ENCODE measurements around the gene CDK6. TPM values are rescaled to one million over a fixed set of nuclear protein-coding genes. Genes with fewer than 3 reads are reported as not detected.

CDK6 gene
- total and polyA plus RNA-seq, 10 of the 15 experiments (the other 5 are each of a cell fraction or from before 2014, with no cell fraction given) = 8.0 to 118 (median 45.8) TPM

DNA sequence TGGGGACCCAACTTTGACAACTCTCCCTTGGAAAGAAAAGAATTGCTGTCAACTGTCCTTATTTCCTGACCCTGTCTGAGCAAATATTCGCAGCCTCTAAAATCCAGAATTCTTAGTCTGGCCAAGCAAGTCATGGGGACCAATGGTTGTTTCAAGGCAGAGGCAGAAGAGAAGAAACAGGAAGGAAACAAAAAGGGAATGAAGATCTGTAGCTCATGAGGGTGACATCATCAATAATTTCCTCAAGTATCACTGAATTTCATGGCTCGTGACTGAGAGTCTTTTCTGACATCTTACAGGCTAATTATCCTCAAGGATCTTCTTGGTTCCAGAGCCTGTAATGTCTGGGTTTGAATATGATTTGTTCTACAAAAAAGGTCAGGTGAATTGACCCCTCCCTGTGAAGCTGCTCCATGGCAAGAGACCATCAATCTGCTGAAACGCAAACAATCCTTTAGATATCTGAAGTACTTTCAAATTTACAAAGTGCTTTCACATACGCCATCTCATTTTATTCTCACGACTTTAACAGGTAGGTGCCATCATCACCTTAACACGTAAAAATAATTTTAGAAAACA, 5.8 kb downstream of the CDK6 start:
- RAD21 ChIA-PET (ENCODE audit: unreplicated experiment) = interaction anchor here (1.1 to 8.3 kb wide), 10 partner anchors 9 to 302 kb away, joined by 4 to 124 read pairs (median 14); partner anchors contain the start of genes PEX1 and RBM48
- 17% methylated on average over 6 of the region's 6 CpGs for WGBS (ENCODE audit: insufficient coverage, insufficient replicate concordance, low lambda C conversion rate, missing lambda C conversion rate)
- H2AFZ ChIP-seq (ENCODE audit: control insufficient read depth, low read depth, low read length) = no peak overlapping the region
- peak overlapping the region; percentile 92 for H3K4me2 ChIP-seq (ENCODE audit: control insufficient read depth, insufficient read depth)
- peaks cover 5% of the 10 kb centered on the region for H3K4me1 ChIP-seq (ENCODE audit: control insufficient read depth, insufficient read depth, low read length)
- no TSS peak for BruUV-seq (replicated peaks)
- DNase-seq (ENCODE audit: low read depth, low spot score) (no peak), ATAC-seq (no peak), FAIRE-seq (peak; percentile 52)
- peak; percentile 48; the same call in 1 of the 2 replicates for TF ChIP-seq POLR2AphosphoS5 (IDR thresholded peaks at IDR 0.05; ENCODE audit: low read length)
- peak; percentile 54; the same call in 1 of the 2 replicates for TF ChIP-seq NR2F1 (conservative IDR thresholded peaks at IDR 0.05)
- 0 out of 2 replicates have a peak, but pooled peaks have one; percentile 26 for TF ChIP-seq NBN (IDR thresholded peaks at IDR 0.05)
- peak; percentile 91 for TF ChIP-seq ATF7 (IDR thresholded peaks at IDR 0.05; ENCODE audit: low read depth)
- TF ChIP-seq RAD21 (IDR thresholded peaks at IDR 0.05; ENCODE audit: insufficient read depth, low read depth, low read length) = no peak
- peak overlapping the region; percentile 91 for H3K27ac ChIP-seq (ENCODE audit: control insufficient read depth, insufficient read depth)
- no peaks in the 10 kb centered on the region for H4K20me1 ChIP-seq (ENCODE audit: control insufficient read depth, insufficient read depth)
- H3K9me3 ChIP-seq (replicated peaks; ENCODE audit: control insufficient read depth, insufficient read depth, low read length) = no peaks in the 10 kb centered on the region; the same call in 2 of the 3 replicates
- no peaks in the 10 kb centered on the region for H3K27me3 ChIP-seq (replicated peaks in 1 of 2; ENCODE audit: control insufficient read depth in 2 of 2, insufficient read depth in 2 of 2, low read length in 1 of 2)
- peak overlapping the region; percentile 83 for H3K9ac ChIP-seq (ENCODE audit: control insufficient read depth, insufficient read depth, low read length)
- intact Hi-C loops (cut with micrococcal nuclease; ENCODE audit: unreplicated experiment) (loop anchor here (5.0 kb wide), 2 partner anchors 48 to 123 kb away; no protein-coding TSS in a partner anchor), in situ Hi-C loops (cut with MboI) (loop anchor here (5.0 to 10.0 kb wide), 3 partner anchors 133 to 224 kb away; no protein-coding TSS in a partner anchor)
- SMC1A ChIA-PET (ENCODE audit: uncharacterized antibody, unreplicated experiment) = interaction anchor here (0.6 to 7.2 kb wide), 26 partner anchors 9 to 227 kb away, joined by 3 to 83 read pairs (median 6); no protein-coding TSS in a partner anchor
- H3K36me3 ChIP-seq (ENCODE audit: control insufficient read depth in 2 of 2, insufficient read depth in 2 of 2, low read length in 1 of 2) = no peaks in the 10 kb centered on the region; a peak in 1 of 4 replicates
- POLR2A ChIA-PET = interaction anchor here (0.5 to 2.3 kb wide), 4 partner anchors 10 to 107 kb away, joined by 4 to 11 read pairs (median 6); no protein-coding TSS in a partner anchor
- H3K79me2 ChIP-seq (ENCODE audit: control insufficient read depth, insufficient read depth, low read length) = peaks cover 97% of the 10 kb centered on the region
- peak overlapping the region; percentile 85 for H3K4me3 ChIP-seq
- CTCF ChIA-PET = interaction anchor here (1.2 to 5.8 kb wide), 8 partner anchors 9 to 1072 kb away, joined by 3 to 58 read pairs (median 6); no protein-coding TSS in a partner anchor

Data from GM12878 (cell line).